ENCODE measurements around the gene BEST1. TPM values are rescaled to one million over a fixed set of nuclear protein-coding genes. Genes with fewer than 3 reads are reported as not detected.

BEST1 gene
- total RNA-seq (2014; rRNA removed; shearing (Covaris generic)): not detected in 2 replicates
- polyA plus RNA-seq (2015; cell fraction: cytosol; rRNA removed): 0.14 and 0.19 TPM in 2 replicates
- polyA plus RNA-seq (2015; cell fraction: nucleus; rRNA removed): 1.7 and 2.6 TPM in 2 replicates

DNA sequence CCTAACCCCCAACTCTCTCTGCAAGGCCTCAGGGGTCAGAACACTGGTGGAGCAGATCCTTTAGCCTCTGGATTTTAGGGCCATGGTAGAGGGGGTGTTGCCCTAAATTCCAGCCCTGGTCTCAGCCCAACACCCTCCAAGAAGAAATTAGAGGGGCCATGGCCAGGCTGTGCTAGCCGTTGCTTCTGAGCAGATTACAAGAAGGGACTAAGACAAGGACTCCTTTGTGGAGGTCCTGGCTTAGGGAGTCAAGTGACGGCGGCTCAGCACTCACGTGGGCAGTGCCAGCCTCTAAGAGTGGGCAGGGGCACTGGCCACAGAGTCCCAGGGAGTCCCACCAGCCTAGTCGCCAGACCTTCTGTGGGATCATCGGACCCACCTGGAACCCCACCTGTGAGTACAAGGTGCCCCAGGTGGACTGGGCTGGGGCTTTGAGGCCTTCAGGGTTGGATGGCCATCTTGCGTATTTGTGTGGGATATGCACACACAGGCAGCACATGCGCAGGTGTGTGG lies at the start of gene BEST1:
BEST1 (plus strand) TSS at position 317 of the 513 bp plus-strand sequence. CDS start 1,456 bp downstream, outside the sequence.
- no peak for DNase-seq (ENCODE audit: low read depth)

DNA sequence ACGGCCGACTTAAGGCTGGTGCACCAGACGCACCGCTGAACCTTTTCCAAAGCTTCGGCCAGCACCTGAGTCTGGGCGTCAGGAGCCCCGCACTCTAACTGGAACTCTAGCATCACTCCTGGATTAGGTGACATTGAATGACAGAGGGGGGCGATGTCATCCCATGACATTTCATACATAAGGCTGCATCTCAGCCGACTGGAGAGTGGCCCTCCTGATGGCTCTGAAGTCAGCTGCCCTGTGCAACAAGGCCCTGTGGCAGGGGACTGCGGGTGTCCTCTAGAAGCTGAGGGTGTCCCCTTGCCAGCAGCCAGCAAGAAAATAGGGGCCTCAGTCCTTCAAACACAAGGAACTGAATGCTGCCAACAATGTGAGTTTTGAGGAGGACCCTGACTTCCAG lies 48.8 kb upstream of the BEST1 start:
- no peak for DNase-seq (ENCODE audit: low read depth)

DNA sequence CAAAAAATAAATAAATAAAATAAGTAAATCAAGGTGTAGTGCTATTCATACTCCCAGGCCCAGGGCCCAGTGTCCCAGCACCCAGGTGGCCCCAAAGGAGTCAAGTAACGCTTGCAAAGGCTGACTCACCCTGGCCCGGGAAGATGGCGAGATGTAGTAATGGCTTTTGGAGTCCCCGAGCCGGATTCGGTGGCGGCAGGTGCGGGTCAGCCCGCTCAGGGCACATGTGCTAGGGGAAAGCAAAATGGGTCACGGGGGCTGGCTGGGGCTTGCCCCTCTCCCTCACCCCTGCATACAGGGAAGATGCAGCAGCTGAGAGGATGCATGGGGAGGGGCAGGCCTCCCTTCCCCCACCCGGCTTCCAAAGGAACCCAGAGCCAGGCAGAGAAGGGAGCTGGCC lies 47.8 kb upstream of the BEST1 start:
- no peak for DNase-seq (ENCODE audit: low read depth)

DNA sequence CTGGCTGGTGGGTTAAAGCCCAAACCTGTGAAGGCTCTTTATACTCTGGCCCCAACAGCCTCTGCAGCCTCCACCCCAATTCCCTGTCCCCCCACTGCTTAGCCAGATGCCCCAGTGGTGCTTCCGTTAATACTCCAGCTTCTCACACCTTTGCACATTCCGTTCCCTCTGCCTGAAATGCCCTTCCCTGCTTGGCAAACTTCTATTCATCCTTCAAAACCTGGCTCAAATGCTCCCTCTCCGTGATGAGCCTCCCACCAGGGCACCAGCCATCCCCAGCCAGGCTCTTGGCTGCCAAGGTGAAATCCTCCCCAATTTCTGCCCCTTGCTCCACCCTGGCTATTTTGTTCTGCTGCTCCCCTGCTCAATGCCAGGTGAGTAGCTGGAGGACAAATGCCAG lies 46.3 kb upstream of the BEST1 start:
- DNase-seq (ENCODE audit: low read depth): no peak

DNA sequence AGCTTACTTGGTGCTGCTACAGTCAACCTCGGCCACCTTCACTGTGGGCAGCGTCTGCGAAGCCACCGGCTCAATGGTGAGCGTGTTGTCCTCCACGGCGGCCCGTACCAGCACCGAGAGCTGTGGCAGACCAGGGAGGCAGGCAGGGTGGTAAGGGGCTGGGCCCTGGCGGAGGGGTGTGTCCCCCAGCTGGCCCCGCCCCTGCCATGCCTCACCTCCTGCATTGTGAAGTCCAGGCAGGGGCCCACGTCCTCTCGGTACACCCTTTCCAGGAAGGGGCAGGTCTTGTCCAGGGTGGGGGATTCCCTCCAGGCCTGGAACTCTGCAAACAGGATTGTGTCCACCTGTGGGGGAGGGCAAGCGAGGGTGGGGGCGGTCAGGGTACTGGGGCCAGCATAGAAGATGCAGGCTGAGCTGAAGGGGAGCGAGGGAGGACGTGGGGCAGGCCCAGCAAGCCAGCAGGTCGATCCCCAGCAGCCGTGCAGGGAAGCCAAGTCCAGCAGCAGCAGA lies 45.6 kb upstream of the BEST1 start:
- no peak for DNase-seq (ENCODE audit: low read depth)

DNA sequence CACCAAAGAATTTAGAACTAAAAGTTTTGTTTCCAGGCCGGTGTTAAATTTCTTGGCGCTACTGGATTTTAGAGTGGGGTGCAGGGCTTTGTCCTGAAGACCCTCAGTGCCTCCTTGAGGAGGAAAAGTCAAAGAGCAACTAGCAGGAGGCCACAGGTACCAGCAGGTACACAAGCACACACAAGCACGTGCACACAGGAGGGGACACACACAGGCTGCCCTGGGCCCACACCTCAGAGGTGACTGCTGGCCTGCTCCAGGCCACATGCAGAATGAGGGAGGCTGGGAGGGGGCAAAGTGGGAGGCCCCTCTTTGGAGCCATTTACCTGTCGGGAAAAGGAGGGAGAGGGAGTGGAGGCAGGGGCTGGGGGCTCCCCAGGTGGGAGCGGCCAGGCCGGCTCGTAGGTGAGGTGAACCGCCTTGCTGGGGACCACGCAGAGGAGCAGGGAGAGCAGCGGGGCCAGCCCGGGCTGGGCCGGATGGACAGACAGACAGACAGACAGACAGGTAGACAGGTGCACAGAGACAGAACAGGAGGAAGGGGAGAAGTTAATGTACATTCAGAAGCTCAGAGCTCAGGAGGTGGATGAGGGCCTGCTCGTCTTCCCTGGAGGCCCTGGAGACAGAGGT lies 45.0 kb upstream of the BEST1 start:
- no peak for DNase-seq (ENCODE audit: low read depth)

DNA sequence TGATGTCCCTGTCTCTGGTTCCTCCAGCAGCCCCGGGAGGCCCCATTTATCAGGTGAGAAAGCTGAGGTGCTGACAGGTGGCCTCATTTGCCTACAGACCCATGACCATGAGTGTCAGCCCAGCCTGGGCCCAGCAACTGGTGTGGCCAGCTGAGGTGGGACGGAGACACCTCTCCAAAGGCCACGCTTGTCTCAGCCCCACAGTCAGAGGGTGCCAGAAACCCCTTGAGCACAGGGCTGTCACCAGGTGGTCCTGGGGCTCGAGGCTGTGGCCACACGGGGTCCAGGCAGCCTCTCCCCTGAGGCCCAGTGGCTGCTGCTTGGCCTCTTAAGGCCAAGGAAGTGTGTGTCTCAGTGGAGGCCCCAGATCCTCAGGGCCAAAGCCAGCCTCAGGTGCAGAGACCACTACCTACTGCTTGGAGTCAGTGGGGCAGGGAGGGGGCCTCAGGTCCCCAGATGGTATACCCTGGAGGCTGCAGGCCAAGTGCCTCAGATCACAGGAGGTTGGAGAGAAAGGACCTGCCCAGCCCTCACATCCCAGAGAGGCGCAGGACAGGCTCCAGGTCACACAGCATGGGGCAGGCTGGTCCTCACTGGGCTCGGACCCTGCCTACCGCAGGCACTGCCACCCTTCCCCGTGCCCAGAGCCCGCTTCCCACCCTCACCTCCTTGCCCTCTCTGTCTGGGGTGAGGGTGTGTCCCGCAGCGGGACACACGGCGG lies 44.2 kb upstream of the BEST1 start:
- DNase-seq (ENCODE audit: low read depth): no peak

DNA sequence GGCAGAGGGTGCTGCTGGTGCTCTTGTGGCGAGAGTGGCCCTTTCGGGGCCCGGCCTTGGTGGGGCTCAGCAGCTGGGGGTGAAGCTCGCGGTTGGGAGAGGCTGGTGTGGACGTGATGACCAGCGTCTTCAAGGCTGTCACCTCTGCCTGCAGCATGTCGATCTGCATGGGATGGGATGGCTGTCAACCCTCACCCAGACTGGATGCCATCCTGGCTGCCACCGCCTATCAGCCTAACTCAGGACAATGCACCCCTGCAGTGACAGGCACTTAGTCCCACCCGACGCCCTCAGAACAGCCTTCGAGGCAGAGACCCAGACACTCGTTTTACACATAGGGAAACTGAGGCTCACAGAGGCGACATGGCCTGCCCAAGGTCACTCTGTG lies 43.6 kb upstream of the BEST1 start:
- DNase-seq (ENCODE audit: low read depth): no peak

DNA sequence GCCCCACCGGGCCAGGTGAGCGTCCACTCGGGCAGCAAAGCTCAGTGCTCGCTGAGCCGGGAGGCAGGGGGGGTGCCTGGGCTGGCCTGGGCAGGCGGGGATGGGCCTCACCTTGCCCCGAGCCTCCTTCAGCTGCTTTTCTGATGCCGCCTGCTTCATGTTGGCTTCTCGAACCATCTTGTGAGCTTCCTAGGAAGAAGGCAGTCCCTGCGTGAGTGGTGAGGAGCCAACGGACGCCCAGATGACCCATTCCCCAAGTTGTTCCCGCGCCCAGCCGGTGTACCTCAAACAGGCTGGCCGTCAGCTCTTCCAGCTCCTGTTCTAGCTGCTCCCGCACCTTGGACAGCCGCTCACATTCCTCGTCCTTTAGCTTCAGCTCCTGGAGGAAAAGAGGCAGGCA lies 42.9 kb upstream of the BEST1 start:
- DNase-seq (ENCODE audit: low read depth): no peak

DNA sequence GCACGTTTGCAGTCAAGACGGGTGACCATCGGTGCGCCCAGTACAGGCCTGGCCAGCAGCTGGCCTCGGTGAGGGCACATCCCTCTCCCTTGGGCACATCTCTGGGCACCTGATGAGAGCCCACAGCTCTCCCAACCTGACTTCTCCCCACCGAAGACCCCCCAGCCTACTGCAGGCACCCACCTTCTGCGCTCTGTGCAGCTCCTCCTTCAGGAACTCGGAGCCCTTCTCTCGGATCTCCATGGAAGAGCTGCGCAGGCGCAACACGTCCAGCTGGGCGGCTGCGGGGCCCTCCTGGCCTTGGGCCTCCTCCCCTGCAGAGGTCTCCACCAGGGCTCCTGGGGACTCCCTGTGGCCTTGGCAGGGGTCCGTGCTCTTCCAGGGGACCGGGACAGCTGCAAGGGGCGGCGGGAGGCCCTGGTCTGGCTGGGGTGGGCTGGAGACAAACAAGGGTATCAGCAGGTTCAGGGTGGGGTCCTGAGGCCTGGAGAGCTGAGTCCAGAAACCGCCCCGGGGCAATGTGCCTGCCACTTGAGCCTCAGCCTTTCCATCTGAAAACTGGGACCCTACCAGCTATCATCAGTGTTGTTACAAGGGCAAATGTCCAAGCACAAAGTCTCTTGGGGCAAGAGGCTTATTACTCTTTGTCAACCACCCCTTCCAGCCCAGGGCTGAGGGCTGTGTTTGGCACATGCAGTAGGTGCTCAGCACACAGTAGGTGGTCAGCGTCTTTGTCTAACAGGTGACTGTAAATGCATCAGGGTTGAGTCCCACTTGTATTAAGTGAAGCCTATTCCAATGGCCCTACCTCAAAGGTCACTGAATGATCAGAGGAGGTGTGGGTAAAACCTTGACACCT lies 42.1 kb upstream of the BEST1 start:
- DNase-seq (ENCODE audit: low read depth): no peak

DNA sequence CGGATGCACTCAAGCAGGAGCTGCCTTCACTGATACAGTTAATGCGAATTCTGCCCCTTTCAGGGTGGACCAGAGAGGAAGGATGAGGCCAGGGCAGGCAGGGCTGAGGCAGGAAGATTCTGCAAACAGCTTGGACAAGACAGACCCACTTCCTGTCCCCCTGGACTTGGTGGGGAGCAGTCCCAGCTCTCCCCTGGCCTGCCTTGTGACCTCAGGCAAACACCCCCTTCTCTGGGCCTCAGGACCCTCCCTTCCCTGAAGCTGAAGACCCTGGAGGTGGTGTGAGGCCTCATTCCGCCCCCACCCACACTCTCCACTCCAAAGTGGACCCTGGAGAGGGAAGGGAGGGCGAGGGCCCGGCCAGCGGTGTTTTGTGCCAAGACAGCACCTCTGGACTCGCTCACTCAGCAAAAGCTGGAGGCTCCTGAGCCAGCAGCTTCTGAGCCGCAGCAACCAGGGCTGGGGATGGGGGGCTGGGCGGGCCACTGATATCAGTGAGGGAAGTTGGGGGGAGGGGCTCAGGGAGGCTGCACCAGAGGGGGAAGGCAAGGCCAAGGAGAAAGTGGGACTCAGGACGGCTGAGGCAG lies 41.3 kb upstream of the BEST1 start:
- no peak for DNase-seq (ENCODE audit: low read depth)

DNA sequence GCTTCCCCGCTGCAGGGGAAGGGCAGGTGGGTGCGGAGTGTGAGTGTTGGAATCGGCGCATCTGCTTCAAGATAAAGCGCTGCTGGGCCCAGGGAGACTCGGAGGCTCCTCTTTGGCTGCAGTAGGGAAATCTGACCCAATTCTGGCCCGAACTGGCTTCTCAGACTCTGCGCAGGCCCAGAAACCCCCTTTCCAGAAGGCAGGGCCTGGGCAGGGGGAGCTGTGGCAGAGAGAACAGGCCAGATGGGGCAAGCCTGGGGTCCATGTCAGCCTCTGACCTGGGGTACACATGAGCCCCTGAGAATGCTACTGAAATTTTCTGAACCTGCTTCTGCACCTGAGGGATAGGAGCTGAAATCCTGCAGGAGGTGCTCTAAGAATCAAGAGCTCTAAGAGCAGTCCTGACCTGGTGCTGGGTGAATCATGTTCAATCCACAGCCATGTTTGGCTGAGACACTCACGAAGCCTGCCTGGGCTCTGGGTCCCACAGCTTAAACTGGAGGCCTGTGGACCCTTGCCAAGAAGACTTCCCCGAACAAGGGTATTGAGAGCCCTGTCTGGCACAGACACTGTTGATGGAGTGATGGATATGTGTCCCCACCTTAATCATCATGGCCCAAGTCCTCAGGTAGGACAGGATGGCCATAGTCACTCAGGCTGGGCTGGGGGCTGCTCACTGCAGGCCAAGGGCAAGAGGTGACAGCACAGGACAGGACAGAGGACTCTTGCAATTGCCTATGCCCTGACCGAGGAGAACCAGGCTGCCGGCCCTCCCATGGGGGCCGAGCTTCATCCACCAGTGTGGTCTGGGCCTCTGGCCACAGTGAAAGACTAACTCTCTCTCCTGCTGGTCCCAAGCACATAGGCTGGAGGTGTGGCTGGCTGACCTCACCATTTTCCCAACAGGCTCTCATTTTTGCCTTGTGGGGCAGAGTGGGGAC lies 39.7 kb upstream of the BEST1 start:
- no peak for DNase-seq (ENCODE audit: low read depth)

DNA sequence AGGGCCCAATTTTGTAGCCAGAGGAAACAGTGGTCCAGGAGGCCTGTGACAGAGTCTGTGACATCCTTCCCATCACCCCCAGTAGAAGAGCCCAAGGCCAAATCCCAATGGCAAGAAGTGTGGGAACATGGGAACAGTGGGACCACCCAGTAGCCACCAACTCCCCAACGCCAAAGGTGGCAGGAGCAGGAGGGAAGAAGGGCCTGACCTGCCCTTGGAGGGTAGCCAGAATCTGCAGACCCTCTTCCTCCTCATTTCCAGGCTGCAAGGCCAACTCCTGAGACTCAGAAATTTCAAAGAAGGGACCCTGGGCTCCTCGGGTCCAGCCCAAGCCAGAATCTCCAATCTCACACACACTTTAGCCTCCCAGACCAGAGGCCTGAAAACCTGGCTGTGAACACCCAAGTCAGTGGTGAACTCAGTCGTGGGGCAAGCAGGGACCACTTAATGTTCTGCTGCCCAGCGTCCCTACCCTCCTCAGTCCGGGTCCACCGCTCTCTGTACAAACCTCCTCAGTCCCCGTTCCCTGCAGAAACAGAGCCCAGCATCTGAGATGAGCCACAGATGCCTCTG lies 38.9 kb upstream of the BEST1 start:
- DNase-seq (ENCODE audit: low read depth): no peak

DNA sequence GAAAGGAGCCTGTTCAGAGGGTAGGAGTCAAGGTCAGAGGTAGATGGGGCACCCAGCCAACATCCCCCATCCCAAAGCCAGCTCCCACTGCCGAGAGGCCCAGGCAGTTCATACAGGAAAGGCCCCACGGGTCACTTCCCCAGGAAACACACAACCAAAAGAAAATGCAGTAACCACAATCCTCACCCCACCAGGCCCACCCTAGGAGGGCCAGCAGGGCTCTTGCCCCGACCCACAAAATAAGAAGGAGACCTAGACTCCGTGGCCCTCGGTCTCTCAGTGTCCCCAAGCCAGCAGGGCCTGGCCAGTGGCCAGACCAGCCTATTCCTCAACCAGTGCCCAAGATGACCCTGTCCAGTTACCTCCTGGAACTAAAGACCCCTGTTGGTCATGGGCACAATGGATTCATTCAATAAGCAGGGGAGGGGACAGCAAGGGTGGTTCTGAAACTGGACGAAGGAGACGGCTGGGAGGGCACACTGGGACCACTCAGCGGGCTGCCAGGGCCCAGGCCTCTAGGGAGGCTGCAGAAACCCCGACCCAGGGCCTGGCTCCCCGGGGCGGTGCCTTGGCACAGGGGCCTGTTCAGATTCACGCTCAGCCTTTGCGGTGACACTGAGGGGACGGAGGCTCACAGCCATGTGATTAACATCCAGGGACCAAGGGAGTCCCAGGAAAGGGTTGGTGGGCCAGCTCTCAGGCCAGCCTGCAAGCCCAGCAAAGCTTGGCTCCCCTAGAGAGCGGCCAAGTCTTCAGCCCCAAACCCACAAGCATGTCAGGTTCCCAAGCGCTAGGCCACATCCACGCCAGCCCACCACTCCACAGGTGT lies 38.2 kb upstream of the BEST1 start:
- no peak for DNase-seq (ENCODE audit: low read depth)

DNA sequence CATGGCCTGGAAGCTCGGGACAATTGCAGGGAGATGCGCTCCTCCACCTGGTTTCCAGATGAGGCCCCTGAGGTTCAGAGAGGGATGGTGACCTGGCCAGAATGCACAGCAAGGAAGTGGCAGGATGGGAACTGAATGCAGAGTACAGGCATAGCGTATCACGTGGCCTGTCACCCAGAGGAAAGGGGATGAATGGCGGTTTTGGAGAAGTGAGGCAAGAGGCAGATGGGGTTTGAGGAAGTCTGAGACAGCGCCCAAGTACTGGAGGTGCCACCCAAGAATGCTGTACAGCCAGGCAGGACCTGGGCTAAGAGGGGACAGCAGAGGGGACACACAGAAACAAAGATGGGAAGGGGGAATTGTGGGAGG lies 37.6 kb upstream of the BEST1 start:
- DNase-seq (ENCODE audit: low read depth): no peak

DNA sequence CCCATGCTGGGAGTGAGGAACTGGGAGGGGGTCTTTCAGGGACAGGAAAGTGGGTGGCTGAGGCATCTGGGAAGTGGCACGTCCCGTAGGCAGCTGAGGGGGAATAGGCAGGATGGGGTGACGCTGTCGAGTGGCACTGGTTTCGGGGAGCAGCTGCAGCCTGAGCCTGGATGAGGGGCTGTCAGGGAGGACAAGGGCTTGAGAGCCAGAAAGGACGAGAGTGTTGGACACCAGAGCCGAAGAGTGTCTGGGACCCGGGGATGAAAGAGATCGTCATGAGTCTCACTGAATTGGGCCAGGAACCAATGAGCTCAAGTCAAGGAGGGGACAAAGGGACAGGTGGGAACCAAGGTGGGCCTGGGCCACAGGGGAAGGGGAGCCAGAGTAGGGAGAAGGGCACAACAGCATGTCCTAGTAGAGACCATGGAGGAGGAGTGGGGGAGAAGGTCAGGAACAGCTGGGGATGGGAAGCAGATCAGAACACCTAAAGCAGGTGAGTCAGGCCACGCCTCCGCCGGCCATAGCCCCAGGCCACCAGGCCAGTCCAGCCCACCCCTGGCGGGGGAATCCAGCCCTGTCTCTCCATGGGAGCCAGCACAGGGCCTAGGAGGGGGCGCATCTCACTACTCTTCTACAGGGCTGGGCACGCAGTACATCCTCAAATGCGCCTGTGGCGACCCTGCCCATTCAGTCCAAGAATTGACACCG lies 37.0 kb upstream of the BEST1 start:
- DNase-seq (ENCODE audit: low read depth): no peak

DNA sequence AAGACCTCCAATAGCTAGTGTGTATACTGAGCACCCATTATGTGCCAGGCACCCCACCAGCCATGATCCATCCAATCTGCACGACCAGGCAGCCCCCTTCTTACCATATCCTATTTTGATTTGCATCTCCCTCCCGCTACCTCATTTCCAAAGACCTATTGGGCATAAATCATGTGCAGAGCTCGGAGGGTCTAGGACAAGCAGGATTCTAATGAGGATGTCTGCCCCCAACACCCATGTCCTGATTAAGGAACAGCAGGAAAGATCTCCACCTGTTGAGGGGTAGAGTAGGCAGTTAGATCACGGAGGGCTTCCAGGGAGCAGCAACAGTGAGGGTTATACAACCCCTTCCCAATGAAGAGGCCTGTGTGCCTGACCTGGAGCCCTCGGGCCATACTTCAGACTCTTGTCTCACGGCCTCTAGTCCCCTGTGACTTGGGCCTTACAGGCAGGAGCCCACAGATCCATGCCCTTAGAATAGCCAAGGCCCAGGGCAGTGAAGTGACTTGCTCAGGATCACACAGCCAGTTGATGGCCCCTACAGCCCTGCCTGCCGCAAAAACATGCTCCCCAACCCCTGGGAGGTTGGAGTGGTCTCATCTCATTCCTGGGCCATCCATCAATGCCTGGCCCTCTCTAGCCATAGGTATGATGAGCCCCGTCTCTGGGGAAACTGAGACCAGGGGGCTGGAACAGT lies 36.3 kb upstream of the BEST1 start:
- DNase-seq (ENCODE audit: low read depth): no peak

Data from HT1080 (cell line).